HTERT RPE-1 (cell line): ENCODE data around the gene TPSG1.
"Not testable (repeated sequence)": the region's sequence is repeated elsewhere in the genome, so short reads cannot be mapped to it uniquely, and the experiment has no call there.

Experiments used
- in situ Hi-C: fragments of 300-500 bp; cut with MboI; formaldehyde crosslinking; loops from 4 replicates; pipeline ENCODE4 v1.14.3; 2020; ENCODE audit warnings: low sequenced_read_pairs

The TPSG1 gene

DNA sequence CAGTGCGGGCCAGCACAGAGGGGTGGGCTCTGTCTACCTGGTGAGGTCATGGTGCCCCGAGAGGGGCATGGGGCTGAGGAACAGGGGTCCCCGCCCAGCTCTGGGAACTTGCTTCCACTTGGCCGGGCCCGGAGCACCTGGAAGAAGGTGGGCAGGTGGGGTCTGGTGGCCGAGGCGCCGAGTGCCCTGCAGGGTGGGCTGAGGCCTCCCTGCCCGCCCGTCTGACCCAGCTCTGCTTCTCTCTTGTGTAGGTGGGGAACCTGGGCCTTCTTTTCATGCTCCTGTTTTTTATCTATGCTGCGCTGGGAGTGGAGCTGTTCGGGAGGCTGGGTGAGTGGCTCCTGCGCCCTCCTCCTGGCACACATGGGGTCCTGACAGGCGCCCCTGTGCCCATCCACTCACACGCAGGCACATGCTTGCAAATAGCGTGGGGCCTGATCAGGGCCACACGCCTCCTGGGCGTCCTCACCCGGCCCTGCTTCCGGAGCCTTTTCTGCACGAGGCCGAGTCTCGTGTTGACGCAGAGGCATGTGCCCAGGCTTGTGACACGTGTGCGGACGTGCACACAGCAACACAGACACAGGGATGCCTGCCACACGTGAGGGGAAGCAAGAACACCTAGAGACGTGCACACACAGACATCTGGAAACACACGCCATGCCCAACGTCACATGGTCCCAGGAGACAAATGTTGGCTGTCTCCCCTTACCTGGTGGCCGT, 8.2 kb downstream of the TPSG1 start:
- in situ Hi-C loops, result no loop called here

DNA sequence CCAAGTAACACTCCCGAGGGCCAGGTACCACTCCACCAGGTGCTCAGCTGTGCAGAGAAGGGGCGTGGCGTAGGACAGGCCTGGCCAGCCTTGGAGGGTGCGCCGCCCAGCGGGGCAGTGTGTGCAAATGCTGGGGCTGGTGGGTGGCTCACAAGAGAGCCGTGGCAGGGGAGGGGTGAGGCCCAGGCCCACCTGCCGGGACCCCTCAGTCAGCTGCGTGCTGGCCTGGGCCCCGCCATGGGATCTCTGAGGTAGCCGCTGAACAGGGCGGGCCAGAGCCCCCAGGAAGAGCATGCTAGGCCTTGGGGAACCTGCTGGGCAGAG, 8.8 kb downstream of the TPSG1 start:
- in situ Hi-C loops, result no loop called here

DNA sequence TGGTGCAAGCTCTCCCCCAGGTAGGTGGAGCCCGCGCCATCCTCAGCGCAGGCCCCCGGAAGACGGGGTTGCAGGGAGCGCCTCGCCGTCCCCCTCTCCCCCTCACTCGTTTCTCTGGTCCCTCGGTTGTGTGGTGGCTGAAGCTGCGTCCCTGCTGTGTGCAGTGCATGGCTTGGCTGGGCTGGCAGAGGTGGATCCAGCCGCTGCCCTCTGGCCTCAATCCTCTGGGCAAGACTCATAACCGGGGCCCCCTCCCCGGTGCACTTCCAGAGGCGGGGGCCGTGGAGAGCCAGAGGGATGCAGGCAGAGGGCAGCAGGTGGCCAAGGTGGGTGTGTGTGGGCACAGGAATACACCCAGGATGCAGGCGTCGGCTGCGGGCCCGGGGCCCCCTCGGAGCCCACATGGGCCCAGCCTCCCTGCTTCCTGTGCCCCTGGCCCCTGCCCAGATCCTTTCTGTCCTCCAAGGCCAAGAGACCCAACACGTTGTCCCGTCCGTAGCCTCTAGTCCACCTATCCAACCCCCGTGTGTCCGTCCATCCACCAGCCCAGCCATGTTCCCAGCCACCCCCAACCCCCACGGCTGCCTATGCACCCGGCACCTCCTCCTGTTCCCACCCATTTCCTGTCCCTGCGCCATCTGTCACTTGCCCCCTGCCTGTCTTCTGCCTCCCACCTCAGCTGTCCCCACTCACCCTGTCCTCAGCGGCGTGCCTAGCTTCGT, 9.3 kb downstream of the TPSG1 start:
- in situ Hi-C loops, result no loop called here

DNA sequence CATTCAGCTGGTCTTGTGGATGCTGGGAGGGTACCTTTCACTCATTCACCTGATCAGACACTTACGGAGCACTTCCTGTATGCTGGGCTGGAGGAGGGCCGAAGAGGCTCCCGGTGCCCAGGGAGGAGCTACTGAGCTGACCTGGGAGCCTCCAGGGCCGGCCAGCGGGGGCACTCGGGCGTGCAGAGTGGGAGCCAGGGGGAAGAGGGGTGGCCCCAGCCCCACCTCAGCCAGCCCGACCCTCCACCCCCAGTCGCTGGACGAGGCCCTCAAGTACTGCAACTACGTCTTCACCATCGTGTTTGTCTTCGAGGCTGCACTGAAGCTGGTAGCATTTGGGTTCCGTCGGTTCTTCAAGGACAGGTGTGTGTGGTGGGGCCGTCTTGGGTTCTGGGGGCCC, 10.3 kb downstream of the TPSG1 start:
- in situ Hi-C loops, result no loop called here

- in situ Hi-C loops, result no loop called here
Observed at GRCh38 chr16:1213796-1214372, 11.2 kb downstream of the TPSG1 start.

DNA sequence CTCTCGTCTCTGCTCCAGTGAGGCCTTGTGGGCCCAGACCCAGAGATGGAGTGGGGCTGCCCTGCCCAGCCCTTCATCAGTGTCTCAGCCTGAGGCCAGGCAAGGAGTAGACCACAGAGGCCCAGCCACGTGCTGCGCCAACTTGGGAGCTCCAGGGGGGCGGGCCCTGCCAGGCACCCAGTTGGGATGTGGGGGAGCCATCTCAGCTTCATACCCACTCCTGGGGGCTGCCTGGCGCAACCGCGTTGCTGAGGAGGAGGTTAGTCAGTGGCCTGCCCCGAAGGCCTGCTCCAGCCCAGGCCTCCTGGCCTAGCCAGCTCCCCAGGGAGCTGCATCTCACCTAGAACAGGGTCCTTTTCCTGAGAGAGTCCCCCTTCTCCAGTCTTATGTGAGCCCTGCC, 11.8 kb downstream of the TPSG1 start:
- in situ Hi-C loops, result no loop called here

- in situ Hi-C loops, result no loop called here
Observed at GRCh38 chr16:1212616-1213194, 12.4 kb downstream of the TPSG1 start.

DNA sequence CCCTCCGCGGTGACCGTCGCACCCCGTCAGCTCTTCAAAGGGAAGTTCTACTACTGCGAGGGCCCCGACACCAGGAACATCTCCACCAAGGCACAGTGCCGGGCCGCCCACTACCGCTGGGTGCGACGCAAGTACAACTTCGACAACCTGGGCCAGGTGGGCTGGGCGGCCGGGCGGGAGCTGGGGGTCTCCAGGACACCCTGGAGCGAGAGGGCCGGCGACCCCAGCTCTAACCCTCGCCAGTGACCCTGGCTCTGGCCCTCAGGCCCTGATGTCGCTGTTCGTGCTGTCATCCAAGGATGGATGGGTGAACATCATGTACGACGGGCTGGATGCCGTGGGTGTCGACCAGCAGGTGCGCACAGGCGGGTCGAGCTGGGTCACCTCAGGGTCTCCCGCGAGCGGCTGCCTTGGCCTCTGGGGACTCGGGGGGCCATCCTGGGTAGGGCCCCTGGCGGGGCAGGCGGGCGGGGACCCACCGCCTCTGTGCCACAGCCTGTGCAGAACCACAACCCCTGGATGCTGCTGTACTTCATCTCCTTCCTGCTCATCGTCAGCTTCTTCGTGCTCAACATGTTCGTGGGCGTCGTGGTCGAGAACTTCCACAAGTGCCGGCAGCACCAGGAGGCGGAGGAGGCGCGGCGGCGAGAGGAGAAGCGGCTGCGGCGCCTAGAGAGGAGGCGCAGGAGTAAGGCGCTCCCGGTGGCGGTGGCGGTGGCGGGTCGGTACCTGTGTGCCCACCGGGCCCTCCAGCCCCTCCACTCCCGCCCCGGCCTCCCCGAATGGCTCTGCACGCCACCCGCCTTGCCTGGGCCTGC, 13.4 kb downstream of the TPSG1 start:
- in situ Hi-C loops, result no loop called here

GRCh38 chr16:1210461-1210860, 14.6 kb downstream of the TPSG1 start:
- in situ Hi-C loops, result no loop called here

- in situ Hi-C loops, result no loop called here
Observed at GRCh38 chr16:1209081-1209480, 16.0 kb downstream of the TPSG1 start.

GRCh38 chr16:1208239-1208830, 16.7 kb downstream of the TPSG1 start:
- in situ Hi-C loops, result no loop called here

GRCh38 chr16:1206786-1207185, 18.3 kb downstream of the TPSG1 start:
- in situ Hi-C loops, result no loop called here

- in situ Hi-C loops, result no loop called here
Observed at GRCh38 chr16:1206326-1206725, 18.7 kb downstream of the TPSG1 start.

GRCh38 chr16:1204933-1205332, 20.1 kb downstream of the TPSG1 start:
- in situ Hi-C loops, result no loop called here

DNA sequence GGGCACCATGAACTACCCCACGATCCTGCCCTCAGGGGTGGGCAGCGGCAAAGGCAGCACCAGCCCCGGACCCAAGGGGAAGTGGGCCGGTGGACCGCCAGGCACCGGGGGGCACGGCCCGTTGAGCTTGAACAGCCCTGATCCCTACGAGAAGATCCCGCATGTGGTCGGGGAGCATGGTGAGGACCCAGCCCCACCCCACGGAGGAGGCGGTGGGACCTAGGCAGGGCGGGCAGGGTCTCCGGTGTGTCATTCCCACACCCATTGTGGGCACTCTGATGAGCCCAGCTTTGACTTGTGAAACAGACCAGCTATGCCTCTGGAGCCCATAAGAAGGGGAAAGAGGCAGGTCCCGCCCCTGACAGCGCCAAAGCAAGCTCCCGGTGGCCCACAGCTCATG, 22.8 kb downstream of the TPSG1 start:
- in situ Hi-C loops, result no loop called here

- in situ Hi-C loops, result no loop called here
Observed at GRCh38 chr16:1201444-1201843, 23.6 kb downstream of the TPSG1 start.

DNA sequence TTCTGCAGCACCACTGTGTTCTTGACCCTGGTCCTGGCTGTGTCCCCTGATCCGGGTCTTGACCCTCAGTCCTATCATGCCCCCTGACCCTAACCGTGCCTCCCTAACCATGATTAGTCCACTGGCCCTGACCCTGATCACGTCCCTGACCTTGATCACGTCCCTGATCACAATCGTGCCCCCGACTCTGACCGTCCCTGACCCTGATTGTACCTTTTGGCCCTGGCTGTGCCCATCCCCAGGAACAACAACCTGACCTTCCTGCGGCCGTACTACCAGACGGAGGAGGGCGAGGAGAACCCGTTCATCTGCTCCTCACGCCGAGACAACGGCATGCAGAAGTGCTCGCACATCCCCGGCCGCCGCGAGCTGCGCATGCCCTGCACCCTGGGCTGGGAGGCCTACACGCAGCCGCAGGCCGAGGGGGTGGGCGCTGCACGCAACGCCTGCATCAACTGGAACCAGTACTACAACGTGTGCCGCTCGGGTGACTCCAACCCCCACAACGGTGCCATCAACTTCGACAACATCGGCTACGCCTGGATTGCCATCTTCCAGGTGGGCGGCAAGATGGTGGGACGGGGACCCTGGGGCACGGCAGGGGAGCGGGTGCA, 24.9 kb downstream of the TPSG1 start:
- in situ Hi-C loops, result no loop called here

DNA sequence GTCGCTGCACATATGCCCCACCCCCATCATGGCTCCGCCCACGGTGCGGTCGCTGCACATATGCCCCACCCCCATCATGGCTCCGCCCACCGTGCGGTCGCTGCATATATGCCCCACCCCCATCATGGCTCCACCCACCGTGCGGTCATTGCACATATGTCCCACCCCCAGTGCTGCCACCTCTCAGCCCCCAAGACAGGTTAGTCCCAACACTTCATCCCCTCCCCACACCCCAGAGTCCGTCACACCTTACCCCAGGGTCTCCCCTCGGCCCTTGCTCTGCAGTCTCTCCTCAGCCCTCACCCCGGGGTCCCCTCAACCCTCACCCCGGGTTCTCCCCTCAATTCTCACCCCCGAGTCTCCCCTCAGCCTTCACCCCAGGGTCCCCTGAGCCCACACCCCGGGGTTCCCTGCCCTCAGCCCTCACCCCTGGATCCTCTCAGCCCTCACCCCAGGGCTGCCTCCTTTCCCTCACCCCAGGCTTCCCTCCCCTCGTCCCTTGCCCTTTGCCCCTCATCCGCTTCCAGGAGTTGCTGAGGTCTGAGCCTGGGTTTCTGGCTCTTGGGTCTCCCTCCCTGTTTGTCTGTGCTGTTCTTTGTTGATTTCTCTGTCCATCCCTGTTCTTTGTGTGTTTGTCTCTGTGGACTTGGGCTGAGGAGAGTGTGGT, 25.6 kb downstream of the TPSG1 start:
- in situ Hi-C loops, result no loop called here

DNA sequence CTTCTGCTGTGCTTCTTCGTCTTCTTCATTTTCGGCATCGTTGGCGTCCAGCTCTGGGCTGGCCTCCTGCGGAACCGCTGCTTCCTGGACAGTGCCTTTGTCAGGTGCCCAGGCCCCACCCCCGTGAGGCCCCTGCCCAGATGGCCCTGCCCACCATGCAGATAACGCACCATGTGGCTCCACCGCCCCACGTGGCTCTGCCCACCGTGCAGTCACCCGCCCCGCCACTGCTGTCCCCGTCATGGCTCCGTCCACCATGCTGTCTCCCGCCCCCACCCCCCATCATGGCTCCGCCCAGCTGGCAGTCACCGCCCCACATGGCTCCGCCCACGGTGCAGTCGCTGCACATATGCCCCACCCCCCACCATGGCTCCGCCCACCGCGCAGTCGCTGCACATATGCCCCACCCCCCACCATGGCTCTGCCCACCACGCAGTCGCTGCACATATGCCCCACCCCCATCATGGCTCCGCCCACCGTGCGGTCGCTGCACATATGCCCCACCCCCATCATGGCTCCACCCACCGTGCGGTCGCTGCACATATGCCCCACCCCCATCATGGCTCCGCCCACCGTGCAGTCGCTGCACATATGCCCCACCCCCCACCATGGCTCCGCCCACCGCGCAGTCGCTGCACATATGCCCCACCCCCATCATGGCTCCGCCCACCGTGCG, 26.3 kb downstream of the TPSG1 start:
- in situ Hi-C loops, result not testable (repeated sequence)
